OCI-LY1 (cell line): ENCODE measurements around the gene GALNT14.

Experiments used
- H2AFZ ChIP-seq: fragments of 200-600 bp; sonication (generic), shearing (Covaris generic); 2 replicates; pipeline ENCODE4 v1.6.0; 2014; ENCODE audit warnings: antibody characterized with exemption, mild to moderate bottlenecking, low read length
- H3F3A ChIP-seq: fragments of 200-600 bp; sonication (generic), shearing (Covaris generic); 2 replicates; pipeline ENCODE4 v1.6.0; 2014; ENCODE audit warnings: mild to moderate bottlenecking, antibody characterized with exemption, low read length, moderate library complexity; ENCODE audit not compliant: insufficient read depth
- H3K27ac ChIP-seq: fragments of 200-600 bp; sonication (generic); 2 replicates; pipeline ENCODE4 v1.5.1; 2014; ENCODE audit warnings: low read length, mixed run types, mild to moderate bottlenecking, low read depth; ENCODE audit not compliant: poor library complexity, severe bottlenecking
- H3K27me3 ChIP-seq: fragments of 200-600 bp; sonication (generic); 2 replicates; pipeline ENCODE4 v1.6.0; 2014; ENCODE audit warnings: antibody characterized with exemption, mild to moderate bottlenecking, low read length, moderate library complexity; ENCODE audit not compliant: insufficient read depth
- H3K36me3 ChIP-seq: fragments of 200-600 bp; sonication (generic); 2 replicates; pipeline ENCODE4 v1.6.1; 2014; ENCODE audit warnings: mild to moderate bottlenecking, antibody characterized with exemption, low read length, moderate library complexity, mixed read lengths; ENCODE audit not compliant: insufficient read depth
- H3K4me1 ChIP-seq: fragments of 200-600 bp; sonication (generic); 2 replicates; pipeline ENCODE4 v1.5.1; 2014; ENCODE audit warnings: mild to moderate bottlenecking, low read length, moderate library complexity; ENCODE audit not compliant: insufficient read depth, severe bottlenecking
- H3K4me2 ChIP-seq: fragments of 200-600 bp; sonication (generic), shearing (Covaris generic); 2 replicates; pipeline ENCODE4 v1.6.1; 2014; ENCODE audit warnings: low read length
- H3K4me3 ChIP-seq: fragments of 200-600 bp; sonication (generic); 2 replicates; pipeline ENCODE4 v1.5.1; 2014; ENCODE audit warnings: low read length, low read depth, mild to moderate bottlenecking, mixed read lengths; ENCODE audit not compliant: poor library complexity, severe bottlenecking
- H3K79me2 ChIP-seq: fragments of 200-600 bp; shearing (Covaris generic); 2 replicates; pipeline ENCODE4 v1.6.1; 2016; ENCODE audit warnings: mixed run types, low read length, mixed read lengths; ENCODE audit not compliant: insufficient read depth
- H3K9ac ChIP-seq: fragments of 200-600 bp; sonication (generic), shearing (Covaris generic); 2 replicates; pipeline ENCODE4 v1.6.1; 2014; ENCODE audit warnings: mild to moderate bottlenecking, low read length, mixed read lengths
- H3K9me2 ChIP-seq: fragments of 200-600 bp; sonication (generic), shearing (Covaris generic); 2 replicates; pipeline ENCODE4 v1.6.1; 2014; ENCODE audit warnings: low read depth, mild to moderate bottlenecking, low read length, mixed read lengths
- H3K9me3 ChIP-seq: fragments of 200-600 bp; shearing (Covaris generic); 2 replicates; pipeline ENCODE4 v1.6.1; 2014; ENCODE audit warnings: low read length, mixed read lengths
- H4K20me1 ChIP-seq: fragments of 200-600 bp; sonication (generic), shearing (Covaris generic); 2 replicates; pipeline ENCODE4 v1.6.0; 2016; ENCODE audit warnings: mild to moderate bottlenecking, low read length; ENCODE audit not compliant: insufficient read depth
- EZH2 ChIP-seq: fragments of 200-600 bp; sonication (generic), shearing (Covaris generic); IDR thresholded peaks from 2 replicates; pipeline ENCODE4 v1.8.0; 2017; ENCODE audit warnings: borderline replicate concordance, mixed run types, mild to moderate bottlenecking, antibody characterized with exemption, low read length, moderate library complexity, mixed read lengths
- TF ChIP-seq, protein P1 (sequence below): fragments of 200-600 bp; sonication (generic), shearing (Covaris generic); IDR thresholded peaks from 2 replicates; pipeline ENCODE4 v1.5.1; 2017; ENCODE audit warnings: mild to moderate bottlenecking, antibody characterized with exemption, low read length, moderate library complexity, mixed read lengths

The GALNT14 gene

DNA sequence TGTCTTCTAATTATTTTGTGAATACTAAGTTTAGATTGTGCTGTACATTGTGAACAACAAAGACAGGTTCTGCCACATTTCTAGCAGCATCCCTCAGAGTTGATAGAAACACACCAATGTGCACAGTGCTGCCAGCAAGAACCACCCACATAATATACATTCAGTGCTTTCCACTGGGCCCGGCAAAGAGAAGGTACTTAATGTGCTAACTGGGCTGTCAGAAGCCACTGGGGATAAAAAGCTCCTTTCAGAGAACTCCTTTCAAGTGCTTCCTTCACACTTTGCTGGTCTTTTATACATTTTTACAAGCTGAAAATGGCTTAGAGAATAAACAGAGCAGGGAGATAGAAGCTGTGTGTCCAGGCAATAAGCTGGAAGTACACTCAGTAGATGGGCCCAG, 273.0 kb downstream of the GALNT14 start:
- Histone ChIP-seq H4K20me1 (no peaks in the 10 kb centered on the region), H3F3A (no peaks in the 10 kb centered on the region), H3K36me3 (no peaks in the 10 kb centered on the region), H3K9ac (no peak overlapping the region), H3K4me2 (no peak overlapping the region), H3K9me3 (no peaks in the 10 kb centered on the region), H3K9me2 (no peaks in the 10 kb centered on the region), H3K79me2 (no peaks in the 10 kb centered on the region), H3K27me3 (no peaks in the 10 kb centered on the region), H3K4me3 (no peak overlapping the region), H2AFZ (no peak overlapping the region), H3K4me1 (no peaks in the 10 kb centered on the region), H3K27ac (no peak overlapping the region)
- TF ChIP-seq EZH2, result no peak
- TF ChIP-seq, protein P1, sequence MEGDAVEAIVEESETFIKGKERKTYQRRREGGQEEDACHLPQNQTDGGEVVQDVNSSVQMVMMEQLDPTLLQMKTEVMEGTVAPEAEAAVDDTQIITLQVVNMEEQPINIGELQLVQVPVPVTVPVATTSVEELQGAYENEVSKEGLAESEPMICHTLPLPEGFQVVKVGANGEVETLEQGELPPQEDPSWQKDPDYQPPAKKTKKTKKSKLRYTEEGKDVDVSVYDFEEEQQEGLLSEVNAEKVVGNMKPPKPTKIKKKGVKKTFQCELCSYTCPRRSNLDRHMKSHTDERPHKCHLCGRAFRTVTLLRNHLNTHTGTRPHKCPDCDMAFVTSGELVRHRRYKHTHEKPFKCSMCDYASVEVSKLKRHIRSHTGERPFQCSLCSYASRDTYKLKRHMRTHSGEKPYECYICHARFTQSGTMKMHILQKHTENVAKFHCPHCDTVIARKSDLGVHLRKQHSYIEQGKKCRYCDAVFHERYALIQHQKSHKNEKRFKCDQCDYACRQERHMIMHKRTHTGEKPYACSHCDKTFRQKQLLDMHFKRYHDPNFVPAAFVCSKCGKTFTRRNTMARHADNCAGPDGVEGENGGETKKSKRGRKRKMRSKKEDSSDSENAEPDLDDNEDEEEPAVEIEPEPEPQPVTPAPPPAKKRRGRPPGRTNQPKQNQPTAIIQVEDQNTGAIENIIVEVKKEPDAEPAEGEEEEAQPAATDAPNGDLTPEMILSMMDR, result no peak

DNA sequence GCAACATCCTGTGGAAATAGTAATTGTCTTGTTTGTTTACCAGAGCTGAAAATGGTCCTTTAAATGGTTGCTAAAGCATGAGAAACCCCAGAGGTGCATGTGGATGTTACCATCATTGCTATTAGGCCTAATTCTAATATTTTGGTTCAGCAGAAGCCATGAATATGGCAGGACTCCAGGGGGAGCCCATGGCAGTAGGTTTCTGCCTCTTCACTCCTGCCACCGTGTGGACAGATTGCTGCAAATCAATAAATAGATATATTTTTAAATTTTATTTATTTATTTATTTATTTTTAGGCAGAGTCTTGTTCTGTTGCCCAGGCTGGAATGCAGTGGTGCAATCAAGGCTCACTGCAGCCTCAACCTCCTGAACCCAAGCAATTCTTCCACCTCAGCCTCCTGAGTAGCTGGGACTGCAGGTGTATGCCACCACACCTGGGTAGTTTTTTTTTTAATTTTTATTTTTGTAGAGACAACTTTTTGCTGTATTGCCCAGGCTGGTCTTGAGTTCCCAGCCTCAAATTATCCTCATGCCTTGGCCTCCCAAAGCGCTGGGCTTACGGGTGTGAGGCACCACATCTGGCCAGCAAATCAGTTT, 276.1 kb downstream of the GALNT14 start:
- Histone ChIP-seq H3K9me3 (no peaks in the 10 kb centered on the region), H3K36me3 (no peaks in the 10 kb centered on the region), H3K9me2 (no peaks in the 10 kb centered on the region), H3K27me3 (no peaks in the 10 kb centered on the region), H4K20me1 (no peaks in the 10 kb centered on the region), H3F3A (no peaks in the 10 kb centered on the region), H3K4me1 (no peaks in the 10 kb centered on the region), H3K79me2 (no peaks in the 10 kb centered on the region), H2AFZ (no peak overlapping the region), H3K4me2 (no peak overlapping the region), H3K27ac (no peak overlapping the region), H3K9ac (no peak overlapping the region), H3K4me3 (no peak overlapping the region)
- TF ChIP-seq EZH2, result no peak
- TF ChIP-seq, protein P1, result peak; percentile 53

DNA sequence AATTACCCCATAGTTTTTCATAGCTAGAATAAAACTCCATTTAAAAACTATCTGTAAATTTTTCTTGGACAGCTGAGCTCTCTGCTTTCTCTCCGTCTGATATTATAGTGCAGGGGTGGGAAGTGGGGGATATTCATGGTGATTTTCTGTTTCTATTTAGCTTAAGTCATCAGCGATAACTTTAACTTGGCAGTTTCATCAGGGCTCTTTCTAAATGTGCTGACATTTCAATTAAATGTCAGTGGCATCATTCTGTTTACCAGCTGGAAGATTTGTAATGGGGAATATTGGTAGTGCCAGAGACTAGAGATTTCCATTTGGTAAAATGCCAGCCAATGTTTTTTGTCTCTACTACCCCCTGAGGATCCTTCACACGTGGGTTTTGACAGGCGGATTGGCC, 277.5 kb downstream of the GALNT14 start:
- H4K20me1 ChIP-seq, result no peaks in the 10 kb centered on the region
- H3K9me3 ChIP-seq, result no peaks in the 10 kb centered on the region
- no peak overlapping the region for H2AFZ ChIP-seq
- H3K4me3 ChIP-seq, result no peak overlapping the region
- H3K9me2 ChIP-seq, result no peaks in the 10 kb centered on the region
- no peaks in the 10 kb centered on the region for H3F3A ChIP-seq
- H3K36me3 ChIP-seq, result no peaks in the 10 kb centered on the region
- TF ChIP-seq EZH2, result no peak
- TF ChIP-seq, protein P1, result no peak
- no peaks in the 10 kb centered on the region for H3K79me2 ChIP-seq
- no peaks in the 10 kb centered on the region for H3K4me1 ChIP-seq
- no peak overlapping the region for H3K4me2 ChIP-seq
- no peaks in the 10 kb centered on the region for H3K27me3 ChIP-seq
- H3K9ac ChIP-seq, result no peak overlapping the region
- H3K27ac ChIP-seq, result no peak overlapping the region
